Kidney epithelial cell (primary cell): ENCODE results near the gene TTLL5. TPM values are rescaled to one million over a fixed set of nuclear protein-coding genes. Genes with fewer than 3 reads are reported as not detected.

Source experiments
- DNase-seq: peaks from one replicate; pipeline ENCODE4 v3.0.0-alpha.2; 2010; ENCODE audit warnings: low read depth
- H3K27me3 ChIP-seq: 2 replicates; pipeline ENCODE4 v1.6.0; 2011; ENCODE audit warnings: low read length; ENCODE audit not compliant: control insufficient read depth, insufficient read depth
- H3K36me3 ChIP-seq: 2 replicates; pipeline ENCODE4 v1.5.1; 2011; ENCODE audit warnings: low read length; ENCODE audit not compliant: control insufficient read depth, insufficient read depth
- H3K4me3 ChIP-seq: 2 replicates; pipeline ENCODE4 v1.5.1; 2011; ENCODE audit warnings: low read depth, mild to moderate bottlenecking, control low read depth, low read length
- total RNA-seq: library from RNA; depleted of rRNA; stranded (reverse); fragments of >200 nt; gene quantifications from 2 replicates; pipeline ENCODE4 v1.2.3, GENCODE V29; 2015
- TF ChIP-seq, protein P1 (sequence below): IDR thresholded peaks from 2 replicates; pipeline ENCODE4 v1.5.1; 2011; ENCODE audit warnings: mild to moderate bottlenecking, moderate library complexity, low read length, control low read depth, inconsistent platforms; ENCODE audit not compliant: insufficient read depth, poor library complexity, severe bottlenecking

Gene TTLL5
- total RNA-seq, 1 donor from 2014 or later, result 24.7 TPM

GRCh38 chr14:75807667-75808360 lies 146.8 kb downstream of the TTLL5 start:
- H3K36me3 ChIP-seq, result no peaks in the 10 kb centered on the region
- no peak for DNase-seq

DNA sequence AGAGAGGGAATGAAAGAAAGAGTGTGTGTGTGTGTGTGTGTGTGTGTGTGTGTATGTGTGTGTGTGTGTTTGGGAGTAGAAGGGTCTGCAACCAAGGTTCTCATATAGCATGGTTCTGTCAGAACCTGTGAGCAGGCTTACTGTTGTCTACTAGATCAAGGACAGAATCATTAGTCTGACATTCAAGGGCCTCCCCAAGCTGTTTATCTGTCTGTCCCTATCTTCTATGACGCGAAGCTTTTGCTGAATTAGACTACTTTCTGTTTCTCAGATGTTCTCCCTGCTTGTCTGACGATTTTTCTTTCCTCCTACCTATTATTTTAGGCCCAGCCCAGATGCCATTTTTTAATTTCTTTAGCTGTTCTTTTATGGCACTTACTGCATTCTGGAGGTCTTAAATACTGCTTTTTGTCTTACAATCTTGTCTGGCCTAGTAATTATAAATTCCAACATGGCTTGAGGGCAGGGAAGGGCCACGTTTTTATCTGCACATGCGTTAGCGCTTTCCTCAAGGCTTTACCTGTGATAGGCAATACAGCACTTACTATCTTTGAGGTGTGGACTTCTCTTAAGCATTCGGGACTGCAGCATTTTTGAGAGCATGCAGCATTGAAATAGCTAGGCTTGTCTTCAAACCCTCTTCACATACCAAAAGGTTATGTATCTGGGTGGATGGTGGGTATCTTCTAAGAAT lies 150.2 kb downstream of the TTLL5 start:
- Histone ChIP-seq H3K4me3 (no peak overlapping the region), H3K36me3 (no peaks in the 10 kb centered on the region), H3K27me3 (no peaks in the 10 kb centered on the region)
- TF ChIP-seq, protein P1, sequence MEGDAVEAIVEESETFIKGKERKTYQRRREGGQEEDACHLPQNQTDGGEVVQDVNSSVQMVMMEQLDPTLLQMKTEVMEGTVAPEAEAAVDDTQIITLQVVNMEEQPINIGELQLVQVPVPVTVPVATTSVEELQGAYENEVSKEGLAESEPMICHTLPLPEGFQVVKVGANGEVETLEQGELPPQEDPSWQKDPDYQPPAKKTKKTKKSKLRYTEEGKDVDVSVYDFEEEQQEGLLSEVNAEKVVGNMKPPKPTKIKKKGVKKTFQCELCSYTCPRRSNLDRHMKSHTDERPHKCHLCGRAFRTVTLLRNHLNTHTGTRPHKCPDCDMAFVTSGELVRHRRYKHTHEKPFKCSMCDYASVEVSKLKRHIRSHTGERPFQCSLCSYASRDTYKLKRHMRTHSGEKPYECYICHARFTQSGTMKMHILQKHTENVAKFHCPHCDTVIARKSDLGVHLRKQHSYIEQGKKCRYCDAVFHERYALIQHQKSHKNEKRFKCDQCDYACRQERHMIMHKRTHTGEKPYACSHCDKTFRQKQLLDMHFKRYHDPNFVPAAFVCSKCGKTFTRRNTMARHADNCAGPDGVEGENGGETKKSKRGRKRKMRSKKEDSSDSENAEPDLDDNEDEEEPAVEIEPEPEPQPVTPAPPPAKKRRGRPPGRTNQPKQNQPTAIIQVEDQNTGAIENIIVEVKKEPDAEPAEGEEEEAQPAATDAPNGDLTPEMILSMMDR, result no peak
- DNase-seq, result no peak

More at GRCh38 chr14:75807667-75808360, 146.8 kb downstream of the TTLL5 start:
- Histone ChIP-seq H3K4me3 (no peak overlapping the region), H3K27me3 (no peaks in the 10 kb centered on the region)
- TF ChIP-seq, protein P1, result no peak

DNA sequence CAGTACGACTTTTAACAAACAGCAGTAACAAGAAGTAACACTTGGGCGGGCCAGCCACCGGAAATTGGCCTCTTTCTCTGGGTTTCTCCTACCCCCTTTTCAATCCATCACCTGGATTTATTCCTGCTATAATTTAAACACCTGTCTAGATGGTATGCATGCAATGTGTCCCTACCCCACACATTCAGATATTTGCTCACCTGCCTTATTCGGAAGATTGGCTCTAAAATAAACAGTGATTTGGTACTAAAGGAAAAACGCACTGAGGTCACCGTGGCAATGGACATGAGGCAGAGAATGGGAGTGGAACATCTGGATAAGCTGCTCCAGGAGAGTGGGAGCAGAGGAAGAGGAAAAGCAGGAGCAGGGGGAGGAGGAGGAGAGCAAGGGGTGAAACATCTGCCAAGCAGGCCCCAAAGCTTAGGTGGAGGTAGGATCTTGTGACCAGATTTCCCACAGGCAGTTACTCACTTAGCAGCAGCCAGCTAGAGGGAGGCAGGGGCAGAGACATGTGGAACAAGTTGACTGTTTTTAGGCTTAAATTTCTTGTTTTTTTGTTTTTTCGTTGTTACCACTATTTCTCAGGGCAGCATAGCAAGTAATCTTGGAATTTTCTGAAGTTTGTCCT lies 150.9 kb downstream of the TTLL5 start:
- TF ChIP-seq, protein P1, result no peak
- Histone ChIP-seq H3K4me3 (no peak overlapping the region), H3K36me3 (no peaks in the 10 kb centered on the region), H3K27me3 (no peaks in the 10 kb centered on the region)
- no peak for DNase-seq

DNA sequence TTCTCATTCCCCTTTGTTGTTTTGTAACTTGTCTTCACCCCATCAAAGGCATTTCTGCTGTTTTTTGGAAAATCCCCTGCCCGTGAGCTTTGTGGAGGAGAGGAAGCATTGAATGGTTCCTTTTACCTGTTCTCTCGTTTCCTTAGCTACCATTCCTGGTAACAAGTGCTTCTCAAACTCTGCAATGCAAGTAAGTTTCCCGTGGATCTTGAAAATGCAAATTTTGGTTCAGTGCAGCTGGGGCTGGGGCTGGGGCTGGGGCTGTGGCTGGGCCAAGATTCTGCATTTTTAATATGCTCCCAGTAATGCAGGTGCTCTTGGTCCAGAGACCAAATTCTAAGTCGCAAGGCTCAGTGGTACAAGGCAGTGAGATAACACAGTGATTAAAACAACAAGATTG lies 151.6 kb downstream of the TTLL5 start:
- DNase-seq, result no peak

DNA sequence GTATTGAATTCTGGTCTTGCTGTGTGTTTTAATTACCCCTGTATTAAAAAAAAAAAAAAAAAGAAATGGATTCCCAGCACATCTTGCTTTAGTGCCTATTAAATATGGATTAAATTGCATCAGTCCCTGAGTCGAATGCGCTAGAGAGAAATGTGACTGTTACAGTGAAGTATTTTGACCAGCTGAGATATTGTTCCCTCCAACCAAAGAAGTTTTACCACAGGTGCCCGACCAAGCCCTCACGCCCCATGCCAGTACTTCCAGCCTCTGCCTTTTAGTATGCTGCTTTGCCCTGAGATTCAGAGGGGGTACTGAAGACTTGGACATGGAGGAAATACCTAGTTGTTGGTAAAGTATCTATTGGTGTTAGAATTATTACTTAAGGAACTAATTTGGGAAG lies 159.7 kb downstream of the TTLL5 start:
- TF ChIP-seq, protein P1, result no peak
- DNase-seq, result no peak
- Histone ChIP-seq H3K4me3 (no peak overlapping the region), H3K36me3 (no peaks in the 10 kb centered on the region), H3K27me3 (no peaks in the 10 kb centered on the region)

More for the DNA sequence above, 151.6 kb downstream of the TTLL5 start:
- Histone ChIP-seq H3K36me3 (no peaks in the 10 kb centered on the region), H3K4me3 (no peak overlapping the region), H3K27me3 (no peaks in the 10 kb centered on the region)
- TF ChIP-seq, protein P1, result no peak
